Astrocyte of the cerebellum (primary cell): ENCODE measurements around the gene TGFBR3L.

Experiments used
- DNase-seq: peaks from one replicate; pipeline ENCODE4 v3.0.0-alpha.2; 2011; ENCODE audit warnings: low read depth
- H3K4me3 ChIP-seq: 2 replicates; pipeline ENCODE4 v1.5.1; 2011; ENCODE audit warnings: mild to moderate bottlenecking, low read depth, low read length, moderate library complexity
- in situ Hi-C: cut with HindIII; loops from 2 replicates; pipeline ENCODE4 v1.10.0; 2017; ENCODE audit warnings: low sequenced_read_pairs
- TF ChIP-seq, protein P1 (sequence below): IDR thresholded peaks from 2 replicates; pipeline ENCODE4 v1.5.1; 2012; ENCODE audit warnings: low read length, low read depth, moderate library complexity, mild to moderate bottlenecking; ENCODE audit errors: missing control alignments

TGFBR3L gene

GRCh38 chr19:7900401-7900870 is 14.2 kb upstream of the TGFBR3L start:
- TF ChIP-seq, protein P1, sequence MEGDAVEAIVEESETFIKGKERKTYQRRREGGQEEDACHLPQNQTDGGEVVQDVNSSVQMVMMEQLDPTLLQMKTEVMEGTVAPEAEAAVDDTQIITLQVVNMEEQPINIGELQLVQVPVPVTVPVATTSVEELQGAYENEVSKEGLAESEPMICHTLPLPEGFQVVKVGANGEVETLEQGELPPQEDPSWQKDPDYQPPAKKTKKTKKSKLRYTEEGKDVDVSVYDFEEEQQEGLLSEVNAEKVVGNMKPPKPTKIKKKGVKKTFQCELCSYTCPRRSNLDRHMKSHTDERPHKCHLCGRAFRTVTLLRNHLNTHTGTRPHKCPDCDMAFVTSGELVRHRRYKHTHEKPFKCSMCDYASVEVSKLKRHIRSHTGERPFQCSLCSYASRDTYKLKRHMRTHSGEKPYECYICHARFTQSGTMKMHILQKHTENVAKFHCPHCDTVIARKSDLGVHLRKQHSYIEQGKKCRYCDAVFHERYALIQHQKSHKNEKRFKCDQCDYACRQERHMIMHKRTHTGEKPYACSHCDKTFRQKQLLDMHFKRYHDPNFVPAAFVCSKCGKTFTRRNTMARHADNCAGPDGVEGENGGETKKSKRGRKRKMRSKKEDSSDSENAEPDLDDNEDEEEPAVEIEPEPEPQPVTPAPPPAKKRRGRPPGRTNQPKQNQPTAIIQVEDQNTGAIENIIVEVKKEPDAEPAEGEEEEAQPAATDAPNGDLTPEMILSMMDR: no peak
- in situ Hi-C loops: no loop called here
- H3K4me3 ChIP-seq: no peak overlapping the region
- no peak for DNase-seq

DNA sequence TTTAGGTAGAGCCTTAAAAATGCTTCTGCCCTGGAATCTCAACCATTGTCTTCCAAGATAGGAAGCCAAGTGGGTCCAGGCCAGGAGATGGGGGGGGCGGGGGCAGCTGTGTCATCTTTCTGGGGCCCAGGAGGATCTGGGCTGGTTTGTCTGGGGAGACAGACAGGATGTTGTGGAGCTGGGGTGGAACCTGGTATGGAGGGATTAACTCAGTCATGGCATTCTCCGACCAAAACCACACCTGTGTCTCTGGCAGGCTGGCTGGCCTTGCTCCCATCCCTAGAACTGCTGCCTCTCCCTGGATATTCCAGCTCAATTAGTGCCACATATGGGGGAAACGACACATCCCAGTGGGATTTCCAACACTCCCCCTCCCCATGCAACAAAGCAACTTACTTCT is 13.7 kb upstream of the TGFBR3L start:
- no peak for DNase-seq
- in situ Hi-C loops: no loop called here
- no peak overlapping the region for H3K4me3 ChIP-seq
- TF ChIP-seq, protein P1: no peak

GRCh38 chr19:7901337-7901736 is 13.3 kb upstream of the TGFBR3L start:
- TF ChIP-seq, protein P1: no peak
- no peak overlapping the region for H3K4me3 ChIP-seq
- in situ Hi-C loops: no loop called here
- no peak for DNase-seq

DNA sequence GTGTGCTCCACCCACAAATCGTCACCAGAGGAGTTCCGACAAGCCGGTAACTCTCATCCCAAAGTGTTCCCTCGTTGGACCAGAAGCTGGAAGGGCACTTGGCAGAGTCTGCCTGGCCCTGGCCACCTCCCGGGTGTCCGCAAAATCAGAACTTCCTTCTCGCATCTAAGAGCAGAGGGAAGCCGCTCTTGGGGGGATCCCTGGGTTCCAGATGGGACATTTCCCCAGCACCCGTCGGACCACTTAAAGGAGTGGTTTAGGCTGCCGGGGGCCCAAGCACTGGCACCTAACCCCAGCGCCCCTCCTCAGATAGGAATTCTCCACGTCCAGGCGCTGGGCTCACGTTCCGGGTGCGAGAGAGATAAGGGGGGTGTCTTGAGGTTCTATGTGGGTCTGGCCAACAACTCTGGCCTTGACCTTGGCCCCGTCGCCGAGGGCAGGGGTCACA is 11.8 kb upstream of the TGFBR3L start:
- H3K4me3 ChIP-seq: peak overlapping the region; percentile 67
- in situ Hi-C loops: no loop called here
- TF ChIP-seq, protein P1: no peak
- DNase-seq: no peak

- DNase-seq: peak; percentile 98
- in situ Hi-C loops: no loop called here
- peak within 1 kb of the TSS; percentile 86 for H3K4me3 ChIP-seq
- TF ChIP-seq, protein P1: peak; percentile 61
Measured at GRCh38 chr19:7903244-7904073, 11.2 kb upstream of the TGFBR3L start, which contains the start of gene MAP2K7. Gene MAP2K7 (plus strand): TSS chr19:7903877. CDS start chr19:7903945, 68 bp downstream.

GRCh38 chr19:7904074-7905020 is 10.3 kb upstream of the TGFBR3L start:
- TF ChIP-seq, protein P1: no peak
- DNase-seq: no peak
- peak overlapping the region; percentile 86 for H3K4me3 ChIP-seq
- in situ Hi-C loops: no loop called here
